Ectodermal cell (in vitro differentiated cells): Measurements from ENCODE around the gene MYH2.

Experiments used
- H3K27ac ChIP-seq: 2 replicates; pipeline ENCODE4 v1.7.0; 2013; ENCODE audit warnings: mild to moderate bottlenecking, low read depth, low read length; ENCODE audit not compliant: insufficient read depth, poor library complexity, severe bottlenecking
- H3K27me3 ChIP-seq: 2 replicates; pipeline ENCODE4 v1.7.0; 2013; ENCODE audit warnings: mild to moderate bottlenecking, low read length; ENCODE audit not compliant: insufficient read depth, control insufficient read depth, poor library complexity, severe bottlenecking
- H3K36me3 ChIP-seq: one replicate; pipeline ENCODE4 v1.7.0; 2013; ENCODE audit warnings: low read length; ENCODE audit not compliant: control insufficient read depth, insufficient read depth
- H3K4me1 ChIP-seq: one replicate; pipeline ENCODE4 v1.7.0; 2013; ENCODE audit warnings: low read length; ENCODE audit not compliant: control insufficient read depth, insufficient read depth
- H3K4me3 ChIP-seq: 2 replicates; pipeline ENCODE4 v1.7.0; 2013; ENCODE audit warnings: low read depth, low read length, control low read depth; ENCODE audit not compliant: insufficient read depth
- H3K9me3 ChIP-seq: 2 replicates; pipeline ENCODE4 v1.7.0; 2013; ENCODE audit warnings: mild to moderate bottlenecking, low read length, moderate library complexity; ENCODE audit not compliant: control insufficient read depth
- WGBS, 2 experiments: methylation state at CpG; one replicate each; pipeline ENCODE4 v1.1.7; 2013; ENCODE audit warnings: missing lambda C conversion rate in 2 of 2; 5-methylcytosine and 5-hydroxymethylcytosine counted together

Gene MYH2

GRCh38 chr17:10518271-10519037 is 31.0 kb downstream of the MYH2 start, which contains the start of gene MYH1:
Gene MYH1, minus strand, starts transcription at chr17:10518542. Its CDS starts 1,900 bp downstream, at chr17:10516642.
- H3K4me3 ChIP-seq: no peak within 1 kb of the TSS
- no peaks in the 10 kb centered on the region for H3K9me3 ChIP-seq
- no peaks in the 10 kb centered on the region for H3K4me1 ChIP-seq
- H3K27me3 ChIP-seq: no peaks in the 10 kb centered on the region
- no peak within 1 kb of the TSS for H3K27ac ChIP-seq
- no peaks in the 10 kb centered on the region for H3K36me3 ChIP-seq
- 91 to 92% methylated on average over 10 to 11 of the region's 11 CpGs for WGBS, 2 experiments

- no peaks in the 10 kb centered on the region for H3K36me3 ChIP-seq
- H3K27ac ChIP-seq: no peak overlapping the region
- no peaks in the 10 kb centered on the region for H3K27me3 ChIP-seq
- no peak overlapping the region for H3K4me3 ChIP-seq
- no peaks in the 10 kb centered on the region for H3K9me3 ChIP-seq
- no peaks in the 10 kb centered on the region for H3K4me1 ChIP-seq
Observed at GRCh38 chr17:10516638-10517037, 32.8 kb downstream of the MYH2 start.

GRCh38 chr17:10516065-10516464 is 33.4 kb downstream of the MYH2 start:
- WGBS, 2 experiments: 93 to 95% methylated on average over 7 of the region's 7 CpGs
- H3K36me3 ChIP-seq: no peaks in the 10 kb centered on the region
- no peaks in the 10 kb centered on the region for H3K4me1 ChIP-seq
- H3K4me3 ChIP-seq: no peak overlapping the region
- H3K27me3 ChIP-seq: no peaks in the 10 kb centered on the region
- H3K27ac ChIP-seq: no peak overlapping the region
- no peaks in the 10 kb centered on the region for H3K9me3 ChIP-seq

- H3K4me1 ChIP-seq: no peaks in the 10 kb centered on the region
- no peaks in the 10 kb centered on the region for H3K27me3 ChIP-seq
- no peaks in the 10 kb centered on the region for H3K36me3 ChIP-seq
- WGBS, 2 experiments: 62 to 73% methylated on average over 6 of the region's 6 CpGs
- H3K27ac ChIP-seq: no peak overlapping the region
- H3K4me3 ChIP-seq: no peak overlapping the region
- no peaks in the 10 kb centered on the region for H3K9me3 ChIP-seq
Observed at GRCh38 chr17:10513299-10514067, 36.0 kb downstream of the MYH2 start.

- H3K27me3 ChIP-seq: no peaks in the 10 kb centered on the region
- no peaks in the 10 kb centered on the region for H3K36me3 ChIP-seq
- WGBS, 2 experiments: 87 to 93% methylated on average over 1 to 2 of the region's 2 CpGs
- H3K4me3 ChIP-seq: no peak overlapping the region
- H3K9me3 ChIP-seq: no peaks in the 10 kb centered on the region
- no peaks in the 10 kb centered on the region for H3K4me1 ChIP-seq
- H3K27ac ChIP-seq: no peak overlapping the region
Observed at GRCh38 chr17:10512856-10513255, 36.6 kb downstream of the MYH2 start.

GRCh38 chr17:10499950-10500349 is 49.5 kb downstream of the MYH2 start:
- Histone ChIP-seq H3K27ac (no peak overlapping the region), H3K36me3 (no peaks in the 10 kb centered on the region), H3K4me1 (no peaks in the 10 kb centered on the region), H3K4me3 (no peak overlapping the region), H3K27me3 (no peaks in the 10 kb centered on the region), H3K9me3 (no peaks in the 10 kb centered on the region)
- WGBS, 2 experiments: 97 to 100% methylated on average over 1 to 3 of the region's 3 CpGs

GRCh38 chr17:10492004-10492403 is 57.5 kb downstream of the MYH2 start:
- 95 to 100% methylated on average over 2 of the region's 2 CpGs for WGBS, 2 experiments
- no peaks in the 10 kb centered on the region for H3K9me3 ChIP-seq
- no peak overlapping the region for H3K4me3 ChIP-seq
- H3K27ac ChIP-seq: no peak overlapping the region
- no peaks in the 10 kb centered on the region for H3K4me1 ChIP-seq
- H3K36me3 ChIP-seq: no peaks in the 10 kb centered on the region
- no peaks in the 10 kb centered on the region for H3K27me3 ChIP-seq

GRCh38 chr17:10482252-10482651 is 67.2 kb downstream of the MYH2 start:
- no peaks in the 10 kb centered on the region for H3K27me3 ChIP-seq
- H3K9me3 ChIP-seq: no peaks in the 10 kb centered on the region
- H3K36me3 ChIP-seq: no peaks in the 10 kb centered on the region
- H3K4me1 ChIP-seq: no peaks in the 10 kb centered on the region
- WGBS, 2 experiments: 92 to 100% methylated on average over 1 of the region's 1 CpG
- no peak overlapping the region for H3K4me3 ChIP-seq
- H3K27ac ChIP-seq: no peak overlapping the region

GRCh38 chr17:10477701-10478100 is 71.8 kb downstream of the MYH2 start:
- Histone ChIP-seq H3K9me3 (no peaks in the 10 kb centered on the region), H3K36me3 (no peaks in the 10 kb centered on the region), H3K4me3 (no peak overlapping the region), H3K27ac (no peak overlapping the region), H3K27me3 (no peaks in the 10 kb centered on the region), H3K4me1 (no peaks in the 10 kb centered on the region)
- 91 to 95% methylated on average over 1 of the region's 1 CpG for WGBS, 2 experiments

GRCh38 chr17:10474536-10474935 is 74.9 kb downstream of the MYH2 start:
- no peaks in the 10 kb centered on the region for H3K36me3 ChIP-seq
- no peak overlapping the region for H3K4me3 ChIP-seq
- no peaks in the 10 kb centered on the region for H3K27me3 ChIP-seq
- H3K4me1 ChIP-seq: no peaks in the 10 kb centered on the region
- H3K27ac ChIP-seq: no peak overlapping the region
- H3K9me3 ChIP-seq: no peaks in the 10 kb centered on the region
- WGBS, 2 experiments: 94 to 100% methylated on average over 2 to 3 of the region's 4 CpGs
